ENCODE results near the gene CIDEB.
"Not testable (repeated sequence)": the region's sequence is repeated elsewhere in the genome, so short reads cannot be mapped to it uniquely, and the experiment has no call there.

Gene CIDEB

GRCh38 chr14:24307575-24308341 lies at the start of gene CIDEB:
TSS of gene CIDEB (minus strand) at chr14:24307977. CDS start at chr14:24307858, 119 bp downstream.
- Mint-ChIP-seq H3K4me1 (peaks cover 42% of the 10 kb centered on the region), H3K27me3 (no peaks in the 10 kb centered on the region), H3K27ac (peak within 1 kb of the TSS; percentile 4), H3K4me3 (no peak within 1 kb of the TSS), H3K36me3 (ENCODE audit: low read depth) (peaks cover 51% of the 10 kb centered on the region), H3K9me3 (no peaks in the 10 kb centered on the region)
- ATAC-seq = no peak
- DNase-seq = peak; percentile 71

- peaks cover 30% of the 10 kb centered on the region for H3K27me3 Mint-ChIP-seq
- peaks cover 3% of the 10 kb centered on the region for H3K4me1 Mint-ChIP-seq
- no peak overlapping the region for H3K4me3 Mint-ChIP-seq
- no peaks in the 10 kb centered on the region for H3K9me3 Mint-ChIP-seq
- DNase-seq (no peak), ATAC-seq (no peak)
- H3K36me3 Mint-ChIP-seq (ENCODE audit: low read depth) = no peaks in the 10 kb centered on the region
- no peak overlapping the region for H3K27ac Mint-ChIP-seq
Measured at GRCh38 chr14:24356208-24356607, 48.4 kb upstream of the CIDEB start.

GRCh38 chr14:24355009-24355408 lies 47.2 kb upstream of the CIDEB start:
- no peaks in the 10 kb centered on the region for H3K36me3 Mint-ChIP-seq (ENCODE audit: low read depth)
- peaks cover 3% of the 10 kb centered on the region for H3K4me1 Mint-ChIP-seq
- H3K4me3 Mint-ChIP-seq = no peak overlapping the region
- ATAC-seq (no peak), DNase-seq (no peak)
- no peaks in the 10 kb centered on the region for H3K9me3 Mint-ChIP-seq
- peaks cover 41% of the 10 kb centered on the region for H3K27me3 Mint-ChIP-seq
- H3K27ac Mint-ChIP-seq = no peak overlapping the region

- not testable (repeated sequence) for H3K4me3 Mint-ChIP-seq; H3K36me3 Mint-ChIP-seq (ENCODE audit: low read depth); DNase-seq; H3K4me1 Mint-ChIP-seq; ATAC-seq; H3K27ac Mint-ChIP-seq; H3K9me3 Mint-ChIP-seq
- peaks cover 41% of the 10 kb centered on the region for H3K27me3 Mint-ChIP-seq
Measured at GRCh38 chr14:24354482-24354825, 46.7 kb upstream of the CIDEB start.

- no peaks in the 10 kb centered on the region for H3K36me3 Mint-ChIP-seq (ENCODE audit: low read depth)
- no peak overlapping the region for H3K27ac Mint-ChIP-seq
- H3K9me3 Mint-ChIP-seq = no peaks in the 10 kb centered on the region
- no peak for DNase-seq
- H3K27me3 Mint-ChIP-seq = peaks cover 46% of the 10 kb centered on the region
- H3K4me3 Mint-ChIP-seq = no peak overlapping the region
- peaks cover 3% of the 10 kb centered on the region for H3K4me1 Mint-ChIP-seq
- peak; percentile 46 for ATAC-seq
Measured at GRCh38 chr14:24353559-24354481, 46.0 kb upstream of the CIDEB start.

- Mint-ChIP-seq H3K27me3 (peaks cover 53% of the 10 kb centered on the region), H3K9me3 (no peaks in the 10 kb centered on the region), H3K36me3 (ENCODE audit: low read depth) (no peaks in the 10 kb centered on the region), H3K4me1 (peaks cover 3% of the 10 kb centered on the region), H3K27ac (no peak overlapping the region), H3K4me3 (no peak overlapping the region)
- ATAC-seq = no peak
- no peak for DNase-seq
Measured at GRCh38 chr14:24351517-24351916, 43.7 kb upstream of the CIDEB start.

- no peak for DNase-seq
- Mint-ChIP-seq H3K27ac (no peak overlapping the region), H3K27me3 (peaks cover 56% of the 10 kb centered on the region), H3K4me3 (no peak overlapping the region), H3K4me1 (peaks cover 3% of the 10 kb centered on the region), H3K36me3 (ENCODE audit: low read depth) (no peaks in the 10 kb centered on the region), H3K9me3 (no peaks in the 10 kb centered on the region)
- ATAC-seq = no peak
Measured at GRCh38 chr14:24349742-24350141, 42.0 kb upstream of the CIDEB start.

GRCh38 chr14:24348186-24348585 lies 40.4 kb upstream of the CIDEB start:
- Mint-ChIP-seq H3K9me3 (no peaks in the 10 kb centered on the region), H3K36me3 (ENCODE audit: low read depth) (no peaks in the 10 kb centered on the region), H3K27me3 (peaks cover 57% of the 10 kb centered on the region), H3K27ac (no peak overlapping the region), H3K4me3 (no peak overlapping the region), H3K4me1 (no peaks in the 10 kb centered on the region)
- DNase-seq (no peak), ATAC-seq (no peak)

- Mint-ChIP-seq H3K4me3 (no peak overlapping the region), H3K36me3 (ENCODE audit: low read depth) (no peaks in the 10 kb centered on the region), H3K9me3 (no peaks in the 10 kb centered on the region), H3K27ac (no peak overlapping the region), H3K27me3 (peaks cover 51% of the 10 kb centered on the region), H3K4me1 (no peaks in the 10 kb centered on the region)
- DNase-seq (no peak), ATAC-seq (no peak)
Measured at GRCh38 chr14:24347134-24347533, 39.4 kb upstream of the CIDEB start.

GRCh38 chr14:24343795-24344660 lies 36.3 kb upstream of the CIDEB start:
- no peak for DNase-seq
- Mint-ChIP-seq H3K27ac (no peak overlapping the region), H3K9me3 (no peaks in the 10 kb centered on the region), H3K4me3 (no peak overlapping the region), H3K27me3 (peaks cover 26% of the 10 kb centered on the region), H3K36me3 (ENCODE audit: low read depth) (no peaks in the 10 kb centered on the region), H3K4me1 (peaks cover 11% of the 10 kb centered on the region)
- ATAC-seq = no peak

- Mint-ChIP-seq H3K27ac (no peak overlapping the region), H3K4me1 (peaks cover 20% of the 10 kb centered on the region), H3K27me3 (peaks cover 17% of the 10 kb centered on the region), H3K4me3 (no peak overlapping the region), H3K9me3 (no peaks in the 10 kb centered on the region), H3K36me3 (ENCODE audit: low read depth) (peaks cover under 1% of the 10 kb centered on the region)
- no peak for ATAC-seq
- DNase-seq = no peak
Measured at GRCh38 chr14:24342889-24343288, 35.1 kb upstream of the CIDEB start.

- H3K4me1 Mint-ChIP-seq = peaks cover 21% of the 10 kb centered on the region
- no peak overlapping the region for H3K4me3 Mint-ChIP-seq
- H3K9me3 Mint-ChIP-seq = no peaks in the 10 kb centered on the region
- DNase-seq (no peak), ATAC-seq (no peak)
- peaks cover 8% of the 10 kb centered on the region for H3K27me3 Mint-ChIP-seq
- H3K36me3 Mint-ChIP-seq (ENCODE audit: low read depth) = peaks cover 7% of the 10 kb centered on the region
- no peak overlapping the region for H3K27ac Mint-ChIP-seq
Measured at GRCh38 chr14:24340606-24341005, 32.8 kb upstream of the CIDEB start.

GRCh38 chr14:24339284-24340151 lies 31.7 kb upstream of the CIDEB start, which contains the start of gene RIPK3:
TSS of gene RIPK3 (minus strand) at chr14:24339991. CDS start at chr14:24339826, 165 bp downstream.
- H3K4me3 Mint-ChIP-seq = peak within 1 kb of the TSS; percentile 86
- peak within 1 kb of the TSS; percentile 56 for H3K27ac Mint-ChIP-seq
- H3K36me3 Mint-ChIP-seq (ENCODE audit: low read depth) = peaks cover 7% of the 10 kb centered on the region
- no peaks in the 10 kb centered on the region for H3K9me3 Mint-ChIP-seq
- peaks cover 14% of the 10 kb centered on the region for H3K27me3 Mint-ChIP-seq
- peak; percentile 67 for DNase-seq
- ATAC-seq = peak; percentile 83
- peaks cover 28% of the 10 kb centered on the region for H3K4me1 Mint-ChIP-seq
